ENCODE data around the gene STX3.

The STX3 gene

GRCh38 chr11:59754859-59755700 is at the start of gene STX3:
Gene STX3, plus strand, starts transcription at chr11:59755376. Its CDS starts 230 bp downstream, at chr11:59755606.
- DNase-seq = peak; percentile 33

- DNase-seq = no peak
These were observed 48.5 kb upstream of the STX3 start for GRCh38 chr11:59706518-59707285.

GRCh38 chr11:59707371-59707770 is 47.8 kb upstream of the STX3 start:
- no peak for DNase-seq

- no peak for DNase-seq
These were observed 46.6 kb upstream of the STX3 start for GRCh38 chr11:59708537-59708936.

- DNase-seq = no peak
These were observed 44.9 kb upstream of the STX3 start for GRCh38 chr11:59710136-59710847.

GRCh38 chr11:59713745-59714144 is 41.4 kb upstream of the STX3 start, which contains the start of gene OR10V1:
Gene OR10V1, minus strand, starts transcription at chr11:59713845. Its CDS starts 0 bp downstream, at chr11:59713845.
- DNase-seq = no peak

GRCh38 chr11:59716051-59716450 is 39.1 kb upstream of the STX3 start:
- DNase-seq = no peak

GRCh38 chr11:59719556-59719955 is 35.6 kb upstream of the STX3 start:
- no peak for DNase-seq

GRCh38 chr11:59724066-59724465 is 31.1 kb upstream of the STX3 start:
- DNase-seq = no peak

GRCh38 chr11:59727426-59727825 is 27.8 kb upstream of the STX3 start:
- no peak for DNase-seq

- DNase-seq = no peak
These were observed 27.0 kb upstream of the STX3 start for GRCh38 chr11:59728154-59728553.

GRCh38 chr11:59728913-59729312 is 26.3 kb upstream of the STX3 start:
- no peak for DNase-seq

GRCh38 chr11:59729834-59730233 is 25.3 kb upstream of the STX3 start:
- no peak for DNase-seq

GRCh38 chr11:59730896-59731565 is 24.1 kb upstream of the STX3 start:
- no peak for DNase-seq

GRCh38 chr11:59746111-59746510 is 9.1 kb upstream of the STX3 start:
- no peak for DNase-seq

- peak; percentile 59 for DNase-seq
These were observed 1.3 kb upstream of the STX3 start for GRCh38 chr11:59753650-59754493.

GRCh38 chr11:59754494-59754858 is 700 bp upstream of the STX3 start:
- no peak for DNase-seq

- no peak for DNase-seq
These were observed 753 bp downstream of the STX3 start for GRCh38 chr11:59755701-59756557.

GRCh38 chr11:59756558-59756840 is 1.3 kb downstream of the STX3 start:
- DNase-seq = no peak

- no peak for DNase-seq
These were observed 1.7 kb downstream of the STX3 start for GRCh38 chr11:59756845-59757244.

GRCh38 chr11:59758401-59759037 is 3.3 kb downstream of the STX3 start:
- no peak for DNase-seq
